HPDE6-E6E7 (cell line): ENCODE results near the gene POR.
"Not testable (repeated sequence)": the region's sequence is repeated elsewhere in the genome, so short reads cannot be mapped to it uniquely, and the experiment has no call there.

Experiments
- DNase-seq: peaks from one replicate; pipeline ENCODE4 v3.0.0; 2011; ENCODE audit warnings: missing footprints; ENCODE audit errors: extremely low spot score

POR gene

GRCh38 chr7:75885036-75885435, 29.9 kb upstream of the POR start:
- no peak for DNase-seq

GRCh38 chr7:75887669-75888369, 27.1 kb upstream of the POR start:
- DNase-seq = no peak

GRCh38 chr7:75888464-75889222, 26.3 kb upstream of the POR start:
- no peak for DNase-seq

GRCh38 chr7:75889223-75889825, 25.6 kb upstream of the POR start:
- no peak for DNase-seq

GRCh38 chr7:75889826-75890225, 25.1 kb upstream of the POR start:
- DNase-seq = no peak

GRCh38 chr7:75891237-75891636, 23.7 kb upstream of the POR start:
- DNase-seq = not testable (repeated sequence)

- no peak for DNase-seq
Observed at GRCh38 chr7:75891815-75892411, 23.0 kb upstream of the POR start.

GRCh38 chr7:75892634-75893272, 22.2 kb upstream of the POR start:
- DNase-seq = peak; percentile 55

GRCh38 chr7:75896803-75897327, 18.1 kb upstream of the POR start:
- no peak for DNase-seq

- DNase-seq = no peak
Observed at GRCh38 chr7:75900617-75901315, 14.2 kb upstream of the POR start.

GRCh38 chr7:75905785-75906604, 9.0 kb upstream of the POR start:
- peak; percentile 79 for DNase-seq

- DNase-seq = no peak
Observed at GRCh38 chr7:75906991-75907667, 7.8 kb upstream of the POR start.

GRCh38 chr7:75907668-75908039, 7.3 kb upstream of the POR start:
- not testable (repeated sequence) for DNase-seq

- no peak for DNase-seq
Observed at GRCh38 chr7:75909521-75910132, 5.3 kb upstream of the POR start.

- not testable (repeated sequence) for DNase-seq
Observed at GRCh38 chr7:75911186-75911585, 3.8 kb upstream of the POR start.

- DNase-seq = no peak
Observed at GRCh38 chr7:75913437-75913836, 1.5 kb upstream of the POR start.

GRCh38 chr7:75914169-75914654, 743 bp upstream of the POR start:
- no peak for DNase-seq

- no peak for DNase-seq
Observed at GRCh38 chr7:75915416-75916156, 631 bp downstream of the POR start.
